Colonic mucosa (tissue), 4 donors: ENCODE measurements around the gene PFKL. TPM values are rescaled to one million over a fixed set of nuclear protein-coding genes. Genes with fewer than 3 reads are reported as not detected.
"Not testable (repeated sequence)": the region's sequence is repeated elsewhere in the genome, so short reads cannot be mapped to it uniquely, and the experiment has no call there.

Experiments used
- DNase-seq: peaks from one replicate; pipeline ENCODE4 v3.0.0-alpha.2; 2020
- H3K27ac ChIP-seq: fragments of 200-600 bp; one replicate; pipeline ENCODE4 v1.8.0; 2021
- H3K27me3 ChIP-seq: fragments of 200-600 bp; one replicate; pipeline ENCODE4 v1.8.0; 2021
- H3K36me3 ChIP-seq: fragments of 200-600 bp; one replicate; pipeline ENCODE4 v1.8.0; 2021
- H3K4me1 ChIP-seq: fragments of 200-600 bp; one replicate; pipeline ENCODE4 v1.8.0; 2021; ENCODE audit warnings: mild to moderate bottlenecking
- H3K4me3 ChIP-seq: fragments of 200-600 bp; one replicate; pipeline ENCODE4 v1.8.0; 2021
- H3K9ac ChIP-seq, 2 donors: one replicate each; pipeline ENCODE4 v1.7.0; 2013; ENCODE audit warnings: control low read depth in 2 of 2, low read depth in 2 of 2, low read length in 2 of 2
- H3K9me3 ChIP-seq: fragments of 200-600 bp; one replicate; pipeline ENCODE4 v1.8.0; 2021
- intact Hi-C: fragments of 100-400 bp; cut with DNase I; formaldehyde crosslinking; loops from one replicate; pipeline ENCODE4 v1.14.1; 2022
- total RNA-seq, 2 donors: library from RNA; stranded (reverse); fragmentation: NEBNext Ultra II Directional in 1 of 2; extraction: Animal tissue kit (Norgen Biotek cat#: 25700) in 1 of 2; gene quantifications; one replicate each; pipeline ENCODE4 v1.2.1, GENCODE V29; 2021
- TF ChIP-seq, protein P1 (sequence below): fragments of 200-600 bp; IDR thresholded peaks from one replicate; pipeline ENCODE4 v1.8.0; 2022; ENCODE audit warnings: antibody characterized with exemption, mild to moderate bottlenecking
- donor health status: healthy.
- donor health status: DM: no; HTN: no; CAD: no.
- donor health status: DM: no; HTN: no; CAD: no.

PFKL gene
- total RNA-seq, 2 donors from 2014 or later: 300 to 332 TPM

DNA sequence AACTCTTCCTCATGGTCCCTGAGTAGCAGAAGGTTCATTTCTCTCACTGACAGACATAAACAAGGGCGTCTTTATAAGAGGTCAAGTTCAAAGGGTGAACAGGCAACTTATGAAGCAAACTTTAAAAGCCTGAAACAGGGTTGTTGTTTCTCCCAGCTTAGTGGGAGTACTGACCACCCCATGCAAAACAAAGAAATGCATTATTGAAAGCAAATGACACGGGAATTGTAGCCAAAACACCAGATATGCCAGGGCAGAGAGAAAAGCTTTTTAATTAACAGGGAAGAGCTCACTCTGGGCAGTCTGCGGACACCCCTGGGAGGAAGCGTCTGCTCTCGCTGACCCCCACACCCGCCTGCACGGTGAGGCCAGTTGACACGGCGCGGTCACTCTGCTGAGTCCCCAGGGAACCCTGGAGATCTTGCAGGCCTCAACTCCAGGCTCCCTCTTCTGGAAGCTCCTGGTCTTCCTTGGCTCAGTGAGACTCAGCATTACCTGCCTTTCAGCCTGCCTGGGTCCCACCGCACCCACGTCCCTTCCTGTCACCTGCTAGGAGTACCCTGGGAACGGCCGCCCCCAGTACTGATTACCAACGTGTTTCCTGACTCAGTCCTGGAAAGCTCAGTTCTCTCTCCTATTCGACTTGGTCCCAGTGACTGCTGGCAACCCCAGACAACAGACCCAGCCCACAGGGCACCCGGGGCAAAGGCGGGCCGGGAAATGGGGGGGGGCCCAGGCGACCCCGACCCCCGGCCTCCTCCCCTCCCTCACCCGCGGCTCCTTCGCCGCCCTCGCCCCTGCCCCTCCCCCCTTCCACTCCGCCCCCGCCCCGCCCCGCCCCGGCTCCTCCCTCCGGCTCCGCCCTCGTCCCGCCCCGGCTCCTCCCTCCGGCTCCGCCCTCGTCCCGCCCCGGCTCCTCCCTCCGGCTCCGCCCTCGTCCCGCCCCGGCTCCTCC is 38.4 kb downstream of the PFKL start:
- H3K9ac ChIP-seq: peak overlapping the region in 1 of 2 donors; percentile 68
- DNase-seq: peak; percentile 75
- no peaks in the 10 kb centered on the region for H3K4me1 ChIP-seq

GRCh38 chr21:44338971-44339910 is 39.4 kb downstream of the PFKL start, which contains the start of gene CFAP410:
Gene CFAP410, minus strand, starts transcription at chr21:44339390. Its CDS starts 196 bp downstream, at chr21:44339194.
- Histone ChIP-seq H3K27me3 (no peaks in the 10 kb centered on the region), H3K27ac (peak within 1 kb of the TSS; percentile 97), H3K9ac (peak within 1 kb of the TSS; percentile 68 to 96), H3K4me1 (no peaks in the 10 kb centered on the region), H3K9me3 (no peaks in the 10 kb centered on the region), H3K4me3 (peak within 1 kb of the TSS; percentile 83), H3K36me3 (no peaks in the 10 kb centered on the region)
- intact Hi-C loops: no loop called here
- peak; percentile 91 for DNase-seq
- TF ChIP-seq, protein P1, sequence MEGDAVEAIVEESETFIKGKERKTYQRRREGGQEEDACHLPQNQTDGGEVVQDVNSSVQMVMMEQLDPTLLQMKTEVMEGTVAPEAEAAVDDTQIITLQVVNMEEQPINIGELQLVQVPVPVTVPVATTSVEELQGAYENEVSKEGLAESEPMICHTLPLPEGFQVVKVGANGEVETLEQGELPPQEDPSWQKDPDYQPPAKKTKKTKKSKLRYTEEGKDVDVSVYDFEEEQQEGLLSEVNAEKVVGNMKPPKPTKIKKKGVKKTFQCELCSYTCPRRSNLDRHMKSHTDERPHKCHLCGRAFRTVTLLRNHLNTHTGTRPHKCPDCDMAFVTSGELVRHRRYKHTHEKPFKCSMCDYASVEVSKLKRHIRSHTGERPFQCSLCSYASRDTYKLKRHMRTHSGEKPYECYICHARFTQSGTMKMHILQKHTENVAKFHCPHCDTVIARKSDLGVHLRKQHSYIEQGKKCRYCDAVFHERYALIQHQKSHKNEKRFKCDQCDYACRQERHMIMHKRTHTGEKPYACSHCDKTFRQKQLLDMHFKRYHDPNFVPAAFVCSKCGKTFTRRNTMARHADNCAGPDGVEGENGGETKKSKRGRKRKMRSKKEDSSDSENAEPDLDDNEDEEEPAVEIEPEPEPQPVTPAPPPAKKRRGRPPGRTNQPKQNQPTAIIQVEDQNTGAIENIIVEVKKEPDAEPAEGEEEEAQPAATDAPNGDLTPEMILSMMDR: no peak

More for the DNA sequence above, 38.4 kb downstream of the PFKL start:
- intact Hi-C loops: no loop called here
- no peaks in the 10 kb centered on the region for H3K36me3 ChIP-seq
- H3K4me3 ChIP-seq: peak overlapping the region; percentile 28
- TF ChIP-seq, protein P1: peak; percentile 29
- peak overlapping the region; percentile 77 for H3K27ac ChIP-seq
- H3K27me3 ChIP-seq: no peaks in the 10 kb centered on the region
- no peaks in the 10 kb centered on the region for H3K9me3 ChIP-seq

DNA sequence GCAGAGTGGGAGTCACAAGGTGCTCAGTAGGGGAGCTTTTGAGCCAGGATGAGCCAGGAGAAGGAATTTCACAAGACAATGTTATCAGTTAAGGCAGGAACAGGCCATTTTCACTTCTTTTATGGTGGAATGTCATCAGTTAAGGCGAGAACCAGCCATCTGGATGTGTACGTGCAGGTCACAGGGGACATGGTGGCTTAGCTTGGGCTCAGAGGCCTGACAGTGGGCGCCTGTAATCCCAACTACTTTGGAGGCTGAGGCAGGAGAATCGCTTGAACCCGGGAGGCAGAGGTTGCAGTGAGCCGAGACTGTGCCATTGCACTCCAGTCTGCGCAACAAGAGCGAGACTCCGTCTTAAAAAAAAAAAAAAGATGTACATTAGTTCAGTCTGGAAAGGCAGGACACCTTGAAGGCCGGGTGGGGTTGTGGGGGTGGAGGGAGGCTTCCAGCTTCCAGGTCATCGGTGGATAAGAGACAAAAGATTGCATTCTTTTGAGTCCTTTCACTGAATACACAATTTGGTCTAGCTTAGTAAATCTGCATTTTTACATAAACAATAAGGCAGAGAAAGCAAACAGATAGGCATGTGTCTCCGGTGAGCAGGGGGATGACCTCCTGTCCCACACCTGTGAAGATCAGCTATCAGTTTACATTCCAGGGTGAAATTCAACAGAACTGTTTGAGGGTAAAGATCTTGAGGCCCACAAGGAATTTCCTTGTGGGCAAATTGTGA is 42.0 kb downstream of the PFKL start:
- not testable (repeated sequence) for H3K27ac ChIP-seq, H3K9me3 ChIP-seq, DNase-seq, H3K9ac ChIP-seq, H3K4me3 ChIP-seq, H3K4me1 ChIP-seq, H3K36me3 ChIP-seq, H3K27me3 ChIP-seq
- intact Hi-C loops: loop anchor here (10.0 kb wide), 1 partner anchor 463 kb away; the partner anchor contains the start of gene UBE2G2

- H3K27me3 ChIP-seq, H3K4me1 ChIP-seq, H3K9ac ChIP-seq, H3K36me3 ChIP-seq, DNase-seq, H3K9me3 ChIP-seq, H3K27ac ChIP-seq, H3K4me3 ChIP-seq: not testable (repeated sequence)
- intact Hi-C loops: loop anchor here (10.0 kb wide), 1 partner anchor 462 kb away; the partner anchor contains the start of gene UBE2G2
Observed at GRCh38 chr21:44342981-44343380, 43.1 kb downstream of the PFKL start.

DNA sequence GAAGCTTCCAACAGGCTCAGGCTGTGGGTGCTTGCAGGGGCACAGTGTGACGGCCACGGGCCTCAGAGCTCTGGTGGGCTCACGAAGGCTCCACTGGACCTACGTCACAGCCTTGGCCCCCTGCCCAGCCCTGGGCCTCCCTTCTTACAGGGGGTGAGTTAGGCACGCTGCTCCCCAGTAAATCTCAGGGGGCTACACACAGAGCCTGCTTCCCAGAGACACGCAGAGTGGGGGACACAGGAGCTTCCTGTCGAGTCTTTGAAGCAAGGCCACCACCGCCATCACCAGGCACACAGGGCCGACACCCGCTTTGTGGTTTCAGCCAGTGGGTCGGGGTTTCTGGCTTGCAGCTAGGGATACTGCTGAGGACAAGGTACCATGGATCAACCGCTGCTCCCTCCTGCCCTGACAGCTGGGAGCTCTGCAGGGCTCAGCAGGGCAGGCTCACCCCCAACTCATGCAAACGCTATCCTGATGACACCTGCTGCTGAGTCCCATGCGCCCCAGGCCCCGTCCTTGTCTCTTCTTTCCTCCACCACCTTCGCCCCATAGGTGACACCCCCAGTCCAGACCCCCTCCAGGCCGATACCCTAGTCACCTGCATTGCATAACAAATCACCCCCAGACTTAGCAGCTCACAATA is 44.8 kb downstream of the PFKL start:
- intact Hi-C loops: loop anchor here (10.0 kb wide), 1 partner anchor 460 kb away; the partner anchor contains the start of gene UBE2G2
- DNase-seq: no peak
- Histone ChIP-seq H3K36me3 (no peaks in the 10 kb centered on the region), H3K9ac (no peak overlapping the region), H3K9me3 (no peaks in the 10 kb centered on the region), H3K27me3 (peaks cover 8% of the 10 kb centered on the region), H3K4me1 (no peaks in the 10 kb centered on the region), H3K27ac (no peak overlapping the region), H3K4me3 (no peak overlapping the region)
- TF ChIP-seq, protein P1: no peak
